ENCODE results near the gene TMEM201.

TMEM201 gene

GRCh38 chr1:9586147-9586766, 2.5 kb upstream of the TMEM201 start:
- no peak for FAIRE-seq

DNA sequence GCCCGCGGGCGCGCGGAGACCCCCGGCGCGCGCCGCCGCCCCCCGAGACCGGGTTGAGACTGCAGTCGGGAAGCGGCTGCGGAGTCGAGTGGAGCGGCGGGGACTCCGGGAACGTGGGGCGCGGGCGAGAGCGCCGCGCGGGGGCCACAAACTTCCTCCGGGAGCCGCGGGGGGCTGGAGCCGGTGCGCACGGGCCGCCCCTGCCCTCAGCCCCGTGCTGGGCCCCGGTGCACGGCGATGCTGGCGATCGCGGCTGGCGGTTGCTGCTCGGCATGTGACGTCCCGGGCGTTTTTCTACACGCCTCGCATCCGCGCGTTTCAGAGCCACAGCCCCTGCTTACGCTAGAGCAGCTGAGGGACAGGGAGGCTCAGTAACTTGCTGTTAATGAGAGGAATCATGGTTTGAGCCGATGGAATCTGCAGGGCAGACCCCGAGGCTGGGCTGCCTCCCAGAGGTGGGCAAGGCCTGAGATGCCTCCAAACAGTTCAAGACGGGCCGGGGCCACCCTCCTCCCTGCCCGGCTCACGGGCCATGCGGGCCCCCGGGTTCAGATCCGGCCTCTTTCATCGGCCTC, 520 bp downstream of the TMEM201 start:
- FAIRE-seq: no peak

DNA sequence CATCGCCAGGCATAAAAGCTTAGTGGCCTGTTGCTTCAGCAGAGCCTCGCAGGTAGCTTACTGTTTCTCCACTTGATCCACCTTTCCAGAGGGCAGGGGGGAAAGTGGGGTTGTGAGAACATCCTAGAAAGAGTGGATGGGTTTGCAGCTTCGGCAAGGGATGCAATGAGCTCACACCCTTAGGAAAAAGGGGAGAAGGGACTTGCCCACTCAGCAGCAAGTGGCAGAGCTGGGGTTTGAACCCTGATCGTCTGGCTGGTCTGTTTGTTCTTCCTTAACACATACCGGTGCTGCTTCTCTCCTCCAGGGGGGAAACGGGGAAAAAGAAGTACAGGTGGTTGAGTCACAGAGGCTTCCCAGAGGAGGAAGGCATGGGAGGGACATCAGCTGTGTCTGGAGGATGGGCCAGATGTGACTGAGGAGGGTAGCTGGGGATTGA, 1.0 kb downstream of the TMEM201 start:
- no peak for FAIRE-seq

- no peak for FAIRE-seq
Measured at GRCh38 chr1:9590201-9590600, 1.5 kb downstream of the TMEM201 start.

DNA sequence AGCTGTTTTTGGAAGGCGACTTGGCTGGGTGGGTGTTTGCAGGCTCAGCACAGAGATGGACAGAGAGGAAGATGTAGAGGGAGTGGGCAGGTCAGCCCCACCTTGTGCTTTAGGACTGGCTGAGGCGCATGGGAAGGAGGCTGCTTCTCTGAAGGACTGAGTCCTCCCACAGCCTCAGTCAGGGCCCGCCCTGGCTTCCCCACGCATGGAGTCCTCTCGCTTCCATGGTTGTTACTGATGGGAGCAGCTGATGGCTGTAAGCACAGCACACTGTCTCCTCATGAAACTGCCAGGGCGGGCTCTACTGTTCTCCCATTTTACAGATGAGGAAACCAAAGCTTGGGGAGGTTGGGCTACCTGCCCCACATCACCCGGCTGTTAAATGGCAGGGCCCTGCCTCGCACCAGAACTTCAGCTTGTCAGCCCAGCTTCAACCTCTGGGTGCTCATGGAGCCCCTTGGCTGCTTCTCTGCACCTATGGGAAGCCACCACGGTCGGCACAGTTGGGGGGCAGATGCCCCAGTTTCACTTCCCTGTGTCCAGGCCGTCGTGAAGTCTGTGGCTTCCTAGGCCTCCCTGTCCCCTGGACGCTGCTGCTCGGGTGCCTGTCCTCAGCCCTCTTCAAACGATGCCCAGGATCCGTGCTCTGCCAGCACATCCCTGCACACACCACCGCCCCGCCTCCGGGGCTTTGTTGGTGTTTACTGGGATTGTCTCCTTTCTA, 2.4 kb downstream of the TMEM201 start:
- no peak for FAIRE-seq

- no peak for FAIRE-seq
Measured at GRCh38 chr1:9591669-9592509, 3.2 kb downstream of the TMEM201 start.

GRCh38 chr1:9592510-9593075, 3.9 kb downstream of the TMEM201 start:
- no peak for FAIRE-seq

GRCh38 chr1:9593147-9593491, 4.4 kb downstream of the TMEM201 start:
- FAIRE-seq: no peak

GRCh38 chr1:9593492-9594465, 5.1 kb downstream of the TMEM201 start:
- no peak for FAIRE-seq

- FAIRE-seq: no peak
Measured at GRCh38 chr1:9594471-9595155, 5.9 kb downstream of the TMEM201 start.

GRCh38 chr1:9595156-9595967, 6.7 kb downstream of the TMEM201 start:
- FAIRE-seq: no peak

- FAIRE-seq: no peak
Measured at GRCh38 chr1:9595968-9596340, 7.2 kb downstream of the TMEM201 start.

DNA sequence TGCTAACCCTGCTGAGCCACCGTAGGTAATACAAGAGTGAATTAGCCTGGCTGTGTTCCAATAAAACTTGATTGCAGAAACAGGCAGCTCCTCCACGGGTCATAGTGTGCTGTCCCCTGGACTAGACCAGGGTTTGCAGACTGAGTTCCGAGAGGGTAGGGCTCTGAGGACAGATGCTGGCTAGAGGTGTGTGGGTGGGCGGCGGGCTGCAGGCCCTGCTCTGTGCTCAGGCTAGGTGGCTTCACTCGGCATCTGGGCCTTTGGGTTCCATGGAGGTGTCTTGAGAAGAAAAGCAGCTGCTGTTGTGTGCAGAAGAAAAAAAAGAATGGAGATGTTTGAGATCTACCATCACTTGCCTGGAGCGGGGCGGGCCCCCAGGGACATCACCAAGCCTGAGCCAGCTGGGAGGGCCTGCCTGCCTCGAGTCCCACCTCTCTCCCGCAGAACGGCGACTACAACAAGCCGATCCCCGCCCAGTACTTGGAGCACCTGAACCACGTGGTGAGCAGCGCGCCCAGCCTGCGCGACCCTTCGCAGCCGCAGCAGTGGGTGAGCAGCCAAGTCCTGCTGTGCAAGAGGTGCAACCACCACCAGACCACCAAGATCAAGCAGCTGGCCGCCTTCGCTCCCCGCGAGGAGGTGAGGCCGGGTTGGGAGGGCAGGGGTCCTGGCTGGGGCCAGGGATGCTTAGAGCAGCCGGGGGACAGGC, 7.9 kb downstream of the TMEM201 start:
- FAIRE-seq: no peak

- no peak for FAIRE-seq
Measured at GRCh38 chr1:9597361-9598315, 8.9 kb downstream of the TMEM201 start.

DNA sequence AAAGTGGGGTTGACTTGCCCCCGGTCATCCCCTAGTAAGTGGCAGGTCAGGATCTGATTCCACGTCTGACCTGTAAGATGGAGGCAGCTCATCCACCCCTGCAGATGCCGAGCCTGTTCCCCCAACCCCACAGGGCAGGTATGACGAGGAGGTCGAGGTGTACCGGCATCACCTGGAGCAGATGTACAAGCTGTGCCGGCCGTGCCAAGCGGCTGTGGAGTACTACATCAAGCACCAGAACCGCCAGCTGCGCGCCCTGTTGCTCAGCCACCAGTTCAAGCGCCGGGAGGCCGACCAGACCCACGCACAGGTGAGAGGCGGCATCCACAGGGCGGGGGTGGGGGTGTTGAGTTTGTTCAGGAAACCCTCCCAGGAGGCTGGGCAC, 9.6 kb downstream of the TMEM201 start:
- FAIRE-seq: no peak

DNA sequence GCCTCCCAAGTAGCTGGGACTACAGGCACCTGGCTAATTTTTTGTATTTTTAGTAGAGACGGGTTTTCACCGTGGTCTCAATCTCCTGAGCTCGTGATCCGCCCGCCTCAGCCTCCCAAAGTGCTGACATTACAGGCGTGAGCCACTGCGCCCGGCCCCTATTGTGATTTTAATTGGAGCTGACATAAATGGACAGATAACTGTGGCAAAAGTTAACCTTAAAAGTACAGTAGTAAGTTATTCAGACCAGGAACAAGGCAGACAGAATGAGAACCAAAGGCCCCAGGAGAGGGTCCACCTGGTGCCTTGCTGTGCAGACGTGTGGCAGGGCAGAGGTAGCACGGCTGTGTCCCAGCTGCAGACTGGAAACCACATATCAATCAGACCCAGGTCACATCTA, 11.0 kb downstream of the TMEM201 start:
- FAIRE-seq: no peak

DNA sequence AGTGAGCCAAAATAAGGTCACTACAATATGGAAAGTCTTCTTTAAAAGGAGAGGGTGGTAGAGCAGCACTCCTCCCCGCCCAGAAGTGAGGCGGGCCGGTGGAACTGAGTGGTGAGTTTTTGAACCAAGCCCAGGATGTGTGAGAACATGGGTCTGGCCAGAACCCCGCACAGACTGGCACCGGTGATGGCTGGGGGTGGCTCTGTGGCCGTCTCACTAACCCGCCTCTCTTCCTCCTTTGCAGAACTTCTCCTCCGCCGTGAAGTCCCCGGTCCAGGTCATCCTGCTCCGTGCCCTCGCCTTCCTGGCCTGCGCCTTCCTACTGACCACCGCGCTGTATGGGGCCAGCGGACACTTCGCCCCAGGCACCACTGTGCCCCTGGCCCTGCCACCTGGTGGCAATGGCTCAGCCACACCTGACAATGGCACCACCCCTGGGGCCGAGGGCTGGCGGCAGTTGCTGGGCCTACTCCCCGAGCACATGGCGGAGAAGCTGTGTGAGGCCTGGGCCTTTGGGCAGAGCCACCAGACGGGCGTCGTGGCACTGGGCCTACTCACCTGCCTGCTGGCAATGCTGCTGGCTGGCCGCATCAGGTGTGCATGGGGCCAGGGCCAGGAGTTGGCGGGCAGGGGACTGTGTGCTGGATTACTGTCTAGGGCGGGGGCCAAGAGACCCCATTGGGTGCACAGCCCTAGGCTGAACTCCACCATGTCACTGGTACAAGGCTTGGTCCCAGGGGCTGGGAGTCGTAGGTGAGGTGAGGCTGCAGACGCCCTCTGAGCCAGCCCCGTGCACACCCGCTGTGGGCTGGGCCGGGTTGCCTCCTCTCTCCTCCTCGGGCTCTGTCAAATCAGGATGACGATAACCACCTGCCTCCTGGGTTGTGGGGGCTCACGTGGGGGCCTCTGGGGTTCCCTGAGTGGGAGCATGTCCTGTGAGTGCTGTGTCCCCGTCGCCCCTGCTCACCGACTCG, 12.4 kb downstream of the TMEM201 start:
- no peak for FAIRE-seq
